Measurements from ENCODE around the gene PABPN1L. TPM values are rescaled to one million over a fixed set of nuclear protein-coding genes. Genes with fewer than 3 reads are reported as not detected.

The PABPN1L gene
- total RNA-seq, 4 donors from 2014 or later = not detected

- Histone ChIP-seq H3K27me3 (peaks cover 0 to 54% (median 0%) of the 10 kb centered on the region in 4 donors), H3K36me3 (no peaks in the 10 kb centered on the region), H3K9me3 (no peaks in the 10 kb centered on the region), H3K27ac (peak overlapping the region in 2 of 4 donors; percentile 21 to 42), H3K4me1 (peaks cover 0 to 51% (median 9%) of the 10 kb centered on the region in 3 donors), H3K4me3 (no peak overlapping the region)
- no peak for DNase-seq
- intact Hi-C loops (cut with DNase I) = no loop called here
- 39 to 74% methylated on average over 4 to 8 of the region's 26 CpGs for WGBS, 2 donors
- TF ChIP-seq POLR2A (IDR thresholded peaks at IDR 0.05) (no peak), CTCF (IDR thresholded peaks at IDR 0.05) (no peak)
These were observed 44.0 kb upstream of the PABPN1L start for GRCh38 chr16:88910284-88911135.

GRCh38 chr16:88909431-88910210 lies 43.2 kb upstream of the PABPN1L start:
- no peaks in the 10 kb centered on the region for H3K36me3 ChIP-seq
- peaks cover 0 to 54% (median 9%) of the 10 kb centered on the region in 3 donors for H3K4me1 ChIP-seq
- H3K27ac ChIP-seq = peak overlapping the region in 2 of 4 donors; percentile 21 to 42
- intact Hi-C loops (cut with DNase I) = no loop called here
- no peak overlapping the region for H3K4me3 ChIP-seq
- H3K9me3 ChIP-seq = no peaks in the 10 kb centered on the region
- TF ChIP-seq POLR2A (IDR thresholded peaks at IDR 0.05) (no peak), CTCF (IDR thresholded peaks at IDR 0.05) (no peak)
- peaks cover 0 to 49% (median 0%) of the 10 kb centered on the region in 4 donors for H3K27me3 ChIP-seq
- 82 to 85% methylated on average over 10 of the region's 44 CpGs for WGBS, 2 donors
- DNase-seq = no peak

- Histone ChIP-seq H3K4me3 (no peak overlapping the region), H3K27me3 (peaks cover 0 to 36% (median 0%) of the 10 kb centered on the region in 4 donors), H3K9me3 (no peaks in the 10 kb centered on the region), H3K4me1 (peaks cover 0 to 48% (median 9%) of the 10 kb centered on the region in 3 donors), H3K36me3 (no peaks in the 10 kb centered on the region), H3K27ac (peak overlapping the region in 2 of 4 donors; percentile 9 to 42)
- DNase-seq = no peak
- 77 to 92% methylated on average over 10 to 15 of the region's 17 CpGs for WGBS, 2 donors
- TF ChIP-seq POLR2A (IDR thresholded peaks at IDR 0.05) = no peak
- intact Hi-C loops (cut with DNase I) = no loop called here
These were observed 41.8 kb upstream of the PABPN1L start for GRCh38 chr16:88908307-88908706.

- Histone ChIP-seq H3K27me3 (peaks cover 0 to 35% (median 0%) of the 10 kb centered on the region in 4 donors), H3K4me3 (no peak overlapping the region), H3K27ac (peak overlapping the region in 2 of 4 donors; percentile 1 to 42), H3K9me3 (no peaks in the 10 kb centered on the region), H3K4me1 (peaks cover 0 to 48% (median 9%) of the 10 kb centered on the region in 3 donors), H3K36me3 (no peaks in the 10 kb centered on the region)
- intact Hi-C loops (cut with DNase I) = no loop called here
- no peak for DNase-seq
- WGBS, 2 donors = 56% methylated on average over 3 of the region's 4 CpGs; no CpG with 5 or more reads in 1 of the 2 donors
- no peak for TF ChIP-seq POLR2A (IDR thresholded peaks at IDR 0.05)
- no peak for TF ChIP-seq CTCF (IDR thresholded peaks at IDR 0.05)
These were observed 41.3 kb upstream of the PABPN1L start for GRCh38 chr16:88907768-88908167.

- 63 to 80% methylated on average over 5 to 8 of the region's 22 CpGs for WGBS, 2 donors
- Histone ChIP-seq H3K4me3 (no peak overlapping the region), H3K27me3 (peaks cover 0 to 34% (median 0%) of the 10 kb centered on the region in 4 donors), H3K4me1 (peaks cover 0 to 46% (median 9%) of the 10 kb centered on the region in 3 donors), H3K9me3 (no peaks in the 10 kb centered on the region), H3K27ac (no peak overlapping the region), H3K36me3 (no peaks in the 10 kb centered on the region)
- intact Hi-C loops (cut with DNase I) = no loop called here
- no peak for DNase-seq
- TF ChIP-seq POLR2A (IDR thresholded peaks at IDR 0.05) (no peak), CTCF (IDR thresholded peaks at IDR 0.05) (no peak)
These were observed 40.2 kb upstream of the PABPN1L start for GRCh38 chr16:88906535-88907105.
